ENCODE data around the gene CFAP119.

DNA sequence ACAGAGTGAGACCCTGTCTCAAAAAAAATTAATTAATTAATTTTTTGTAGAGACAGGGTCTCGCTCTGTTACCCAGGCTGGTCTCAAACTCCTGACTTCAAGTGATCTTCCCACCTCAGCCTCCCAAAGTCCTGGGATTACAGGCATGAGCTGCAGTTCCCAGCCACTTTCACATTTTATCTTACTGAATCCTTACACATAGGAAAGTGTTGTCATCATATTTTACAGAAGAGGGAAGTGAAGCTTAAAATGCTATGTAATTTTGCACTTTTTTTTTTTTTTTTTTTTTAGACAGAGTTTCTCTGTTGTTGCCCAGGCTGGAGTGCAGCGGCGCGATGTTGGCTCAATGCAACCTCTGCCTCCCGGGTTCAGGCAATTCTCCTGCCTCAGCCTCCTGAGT is 46.3 kb upstream of the CFAP119 start:
- TF ChIP-seq, protein P1, sequence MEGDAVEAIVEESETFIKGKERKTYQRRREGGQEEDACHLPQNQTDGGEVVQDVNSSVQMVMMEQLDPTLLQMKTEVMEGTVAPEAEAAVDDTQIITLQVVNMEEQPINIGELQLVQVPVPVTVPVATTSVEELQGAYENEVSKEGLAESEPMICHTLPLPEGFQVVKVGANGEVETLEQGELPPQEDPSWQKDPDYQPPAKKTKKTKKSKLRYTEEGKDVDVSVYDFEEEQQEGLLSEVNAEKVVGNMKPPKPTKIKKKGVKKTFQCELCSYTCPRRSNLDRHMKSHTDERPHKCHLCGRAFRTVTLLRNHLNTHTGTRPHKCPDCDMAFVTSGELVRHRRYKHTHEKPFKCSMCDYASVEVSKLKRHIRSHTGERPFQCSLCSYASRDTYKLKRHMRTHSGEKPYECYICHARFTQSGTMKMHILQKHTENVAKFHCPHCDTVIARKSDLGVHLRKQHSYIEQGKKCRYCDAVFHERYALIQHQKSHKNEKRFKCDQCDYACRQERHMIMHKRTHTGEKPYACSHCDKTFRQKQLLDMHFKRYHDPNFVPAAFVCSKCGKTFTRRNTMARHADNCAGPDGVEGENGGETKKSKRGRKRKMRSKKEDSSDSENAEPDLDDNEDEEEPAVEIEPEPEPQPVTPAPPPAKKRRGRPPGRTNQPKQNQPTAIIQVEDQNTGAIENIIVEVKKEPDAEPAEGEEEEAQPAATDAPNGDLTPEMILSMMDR (IDR thresholded peaks at IDR 0.05; ENCODE audit: low read depth, low read length, missing input control): no peak
- TF ChIP-seq SP1 (IDR thresholded peaks at IDR 0.05): no peak
- no peak for TF ChIP-seq FOXA1 (IDR thresholded peaks at IDR 0.05)
- TF ChIP-seq TAF1 (conservative IDR thresholded peaks at IDR 0.05): no peak
- TF ChIP-seq, protein P2, sequence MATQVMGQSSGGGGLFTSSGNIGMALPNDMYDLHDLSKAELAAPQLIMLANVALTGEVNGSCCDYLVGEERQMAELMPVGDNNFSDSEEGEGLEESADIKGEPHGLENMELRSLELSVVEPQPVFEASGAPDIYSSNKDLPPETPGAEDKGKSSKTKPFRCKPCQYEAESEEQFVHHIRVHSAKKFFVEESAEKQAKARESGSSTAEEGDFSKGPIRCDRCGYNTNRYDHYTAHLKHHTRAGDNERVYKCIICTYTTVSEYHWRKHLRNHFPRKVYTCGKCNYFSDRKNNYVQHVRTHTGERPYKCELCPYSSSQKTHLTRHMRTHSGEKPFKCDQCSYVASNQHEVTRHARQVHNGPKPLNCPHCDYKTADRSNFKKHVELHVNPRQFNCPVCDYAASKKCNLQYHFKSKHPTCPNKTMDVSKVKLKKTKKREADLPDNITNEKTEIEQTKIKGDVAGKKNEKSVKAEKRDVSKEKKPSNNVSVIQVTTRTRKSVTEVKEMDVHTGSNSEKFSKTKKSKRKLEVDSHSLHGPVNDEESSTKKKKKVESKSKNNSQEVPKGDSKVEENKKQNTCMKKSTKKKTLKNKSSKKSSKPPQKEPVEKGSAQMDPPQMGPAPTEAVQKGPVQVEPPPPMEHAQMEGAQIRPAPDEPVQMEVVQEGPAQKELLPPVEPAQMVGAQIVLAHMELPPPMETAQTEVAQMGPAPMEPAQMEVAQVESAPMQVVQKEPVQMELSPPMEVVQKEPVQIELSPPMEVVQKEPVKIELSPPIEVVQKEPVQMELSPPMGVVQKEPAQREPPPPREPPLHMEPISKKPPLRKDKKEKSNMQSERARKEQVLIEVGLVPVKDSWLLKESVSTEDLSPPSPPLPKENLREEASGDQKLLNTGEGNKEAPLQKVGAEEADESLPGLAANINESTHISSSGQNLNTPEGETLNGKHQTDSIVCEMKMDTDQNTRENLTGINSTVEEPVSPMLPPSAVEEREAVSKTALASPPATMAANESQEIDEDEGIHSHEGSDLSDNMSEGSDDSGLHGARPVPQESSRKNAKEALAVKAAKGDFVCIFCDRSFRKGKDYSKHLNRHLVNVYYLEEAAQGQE (IDR thresholded peaks at IDR 0.05): no peak
- no peak for TF ChIP-seq NR2F2 (IDR thresholded peaks at IDR 0.05)
- no peak for TF ChIP-seq RAD21 (IDR thresholded peaks at IDR 0.05)
- TF ChIP-seq JUND (IDR thresholded peaks at IDR 0.05): no peak
- TF ChIP-seq GABPA (IDR thresholded peaks at IDR 0.05 in 1 of 2, conservative IDR thresholded peaks at IDR 0.05 in 1 of 2): no peak
